Stimulated activated CD4-positive, alpha-beta T cell treated with anti-CD3 and anti-CD28 coated beads, TNF-alpha, amount 100 ng/mL, for 4 hours (primary cell): ENCODE data around the gene TSC22D3.

Experiments
- DNase-seq, 3 experiments: peaks; one replicate each; pipeline ENCODE4 v3.0.0-alpha.2; 2020; ENCODE audit warnings: low read depth in 3 of 3

TSC22D3 gene

GRCh38 chrX:107730991-107731766 is 44.4 kb downstream of the TSC22D3 start:
- no peak for DNase-seq

GRCh38 chrX:107730298-107730655 is 45.3 kb downstream of the TSC22D3 start:
- no peak for DNase-seq

DNA sequence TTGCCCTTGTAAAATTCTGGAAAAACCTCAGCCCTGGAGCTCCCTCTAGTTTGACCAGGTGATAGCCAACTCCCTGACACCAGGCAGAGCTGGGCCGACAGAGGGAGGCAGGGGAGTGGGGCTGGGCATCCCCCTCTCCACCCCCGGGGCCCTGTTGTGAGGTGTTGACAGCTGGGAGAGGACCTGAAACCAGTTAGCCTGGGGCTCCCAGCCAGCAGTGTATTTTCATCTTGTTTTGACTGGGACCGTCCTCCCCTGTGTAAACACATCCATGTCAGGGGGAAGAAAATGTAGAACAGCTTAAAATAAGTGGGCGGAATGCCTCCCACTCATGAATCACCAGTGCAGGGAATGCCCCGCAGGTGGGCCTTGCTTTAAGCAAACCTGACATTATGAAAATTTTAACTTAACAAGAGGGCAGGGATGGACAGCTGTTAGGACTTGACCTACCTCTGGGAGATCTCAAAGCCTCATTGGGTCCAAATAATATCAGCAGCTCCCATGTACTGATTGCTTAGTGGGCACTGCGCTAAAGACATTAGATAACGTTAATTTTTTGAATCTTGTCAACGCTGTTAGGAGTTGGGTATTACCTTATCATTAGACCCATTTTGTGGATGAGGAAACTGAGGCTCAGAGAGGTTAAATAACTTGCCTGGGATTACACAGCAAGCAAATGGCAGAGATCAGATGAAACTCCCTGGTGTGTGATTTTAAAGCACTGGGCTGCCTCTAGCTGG is 45.9 kb downstream of the TSC22D3 start:
- DNase-seq = no peak

GRCh38 chrX:107728371-107729099 is 47.1 kb downstream of the TSC22D3 start:
- DNase-seq = no peak

DNA sequence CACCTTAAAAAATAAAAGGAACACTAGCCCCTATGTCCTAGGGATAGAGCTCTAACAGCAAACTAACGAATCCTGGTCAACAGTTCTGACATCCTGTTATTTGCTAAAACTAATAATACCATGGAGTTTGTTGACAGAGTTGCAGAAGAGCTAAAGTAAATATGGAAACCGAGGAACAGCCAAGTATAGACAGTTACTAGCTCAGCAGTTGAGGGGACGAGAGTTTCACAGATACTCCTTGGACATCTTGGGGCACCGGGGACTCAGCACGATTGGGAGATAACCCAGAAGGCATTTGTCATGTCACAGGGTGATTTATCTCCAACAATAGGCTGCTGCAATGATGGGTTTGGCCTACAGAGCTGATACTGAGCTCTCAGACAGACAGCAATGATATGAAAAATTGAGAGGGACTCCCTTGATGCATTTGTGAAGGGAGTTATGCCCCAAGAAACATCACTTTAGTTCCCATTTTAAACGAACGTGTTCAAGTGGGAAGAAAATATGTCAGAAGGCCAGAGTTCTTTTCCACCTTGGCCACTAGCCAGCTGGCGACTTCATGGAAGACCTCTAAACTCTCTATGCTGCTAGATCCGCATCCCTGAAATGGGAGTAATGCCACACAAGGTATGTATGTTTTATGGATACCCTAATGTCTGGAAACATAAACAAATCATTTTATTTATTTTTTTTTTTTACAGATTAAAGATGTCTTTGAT is 48.6 kb downstream of the TSC22D3 start:
- DNase-seq = no peak

- DNase-seq = no peak
Measured at GRCh38 chrX:107725761-107726555, 49.6 kb downstream of the TSC22D3 start.

DNA sequence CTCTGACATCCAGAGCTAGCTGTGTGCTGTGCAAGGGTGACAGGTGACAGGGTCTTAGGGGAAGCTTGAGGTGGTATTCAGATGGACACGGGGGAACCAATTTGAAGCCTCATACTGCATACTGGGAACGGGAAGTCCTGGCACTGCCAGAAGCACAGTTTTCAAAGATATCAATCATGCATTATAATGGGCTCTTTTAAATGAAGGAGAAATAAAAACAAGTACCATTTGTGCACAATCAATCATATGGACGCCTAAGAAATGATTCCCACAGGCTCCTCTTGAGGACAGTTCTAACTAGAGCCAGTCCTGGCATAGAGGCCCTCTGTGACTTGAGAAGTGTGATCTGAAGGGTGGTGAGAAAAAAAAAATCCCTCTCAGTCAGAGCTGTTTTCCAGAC is 50.9 kb downstream of the TSC22D3 start:
- no peak for DNase-seq

DNA sequence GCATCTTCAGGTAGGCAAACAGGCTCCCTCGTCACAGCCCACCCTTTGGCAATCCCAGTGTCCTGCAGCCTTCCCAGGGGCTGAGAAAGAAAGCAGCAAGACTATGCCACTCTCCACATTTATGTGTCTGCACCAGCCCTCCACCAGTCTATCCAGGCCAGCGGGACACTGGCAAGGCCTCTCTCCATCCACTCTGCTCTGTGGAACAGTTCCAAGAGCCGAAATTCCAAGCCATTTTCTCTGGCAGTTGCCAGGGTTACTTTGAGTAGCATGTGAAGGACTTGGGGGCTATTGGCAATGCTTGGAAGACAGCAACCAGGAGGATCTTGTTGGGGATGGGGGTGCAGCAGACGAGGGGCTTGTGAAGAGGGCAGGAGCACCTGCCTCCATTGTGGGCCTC is 52.1 kb downstream of the TSC22D3 start:
- DNase-seq = no peak

DNA sequence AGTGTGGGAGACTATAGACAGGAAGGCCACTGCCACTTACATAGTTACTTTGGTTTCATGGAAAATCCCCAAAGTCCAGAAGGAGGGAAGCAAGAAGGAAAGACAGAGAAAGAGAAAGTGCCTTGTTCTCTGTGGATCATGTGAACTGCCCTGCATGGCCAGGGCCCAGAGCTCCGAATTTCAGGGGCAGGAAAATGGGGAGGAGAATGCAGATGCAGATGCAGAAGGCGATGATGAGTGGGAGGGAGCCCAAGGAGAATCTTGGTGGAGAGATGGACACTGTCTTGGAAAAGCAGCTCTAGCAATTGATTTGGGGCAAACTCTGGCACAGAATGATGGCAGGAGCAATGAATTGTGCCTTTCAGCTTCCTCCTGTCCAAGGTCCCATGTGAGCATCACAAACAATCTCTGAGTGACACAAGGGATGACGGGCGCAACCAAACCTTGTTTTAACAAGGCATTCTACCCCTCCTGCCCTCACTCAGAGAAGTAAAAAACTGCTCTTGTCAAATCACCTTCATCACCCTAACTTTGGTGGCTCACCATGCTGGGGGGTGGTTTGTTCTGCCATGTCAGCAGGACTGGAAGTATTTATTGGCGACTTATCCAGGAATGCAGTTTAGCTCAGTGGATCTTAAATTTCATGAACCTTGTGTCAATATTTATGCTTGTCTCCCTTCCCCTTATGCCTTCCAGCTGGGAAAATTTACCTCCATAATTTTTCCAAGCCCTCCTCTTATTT is 53.5 kb downstream of the TSC22D3 start:
- DNase-seq = no peak

- DNase-seq = no peak
Measured at GRCh38 chrX:107721318-107721717, 54.3 kb downstream of the TSC22D3 start.

GRCh38 chrX:107718156-107718621 is 57.4 kb downstream of the TSC22D3 start:
- DNase-seq = peak; percentile 22 to 54 (median 42)

GRCh38 chrX:107716816-107717700 is 58.5 kb downstream of the TSC22D3 start:
- DNase-seq = peak; percentile 31 to 69 (median 66)

DNA sequence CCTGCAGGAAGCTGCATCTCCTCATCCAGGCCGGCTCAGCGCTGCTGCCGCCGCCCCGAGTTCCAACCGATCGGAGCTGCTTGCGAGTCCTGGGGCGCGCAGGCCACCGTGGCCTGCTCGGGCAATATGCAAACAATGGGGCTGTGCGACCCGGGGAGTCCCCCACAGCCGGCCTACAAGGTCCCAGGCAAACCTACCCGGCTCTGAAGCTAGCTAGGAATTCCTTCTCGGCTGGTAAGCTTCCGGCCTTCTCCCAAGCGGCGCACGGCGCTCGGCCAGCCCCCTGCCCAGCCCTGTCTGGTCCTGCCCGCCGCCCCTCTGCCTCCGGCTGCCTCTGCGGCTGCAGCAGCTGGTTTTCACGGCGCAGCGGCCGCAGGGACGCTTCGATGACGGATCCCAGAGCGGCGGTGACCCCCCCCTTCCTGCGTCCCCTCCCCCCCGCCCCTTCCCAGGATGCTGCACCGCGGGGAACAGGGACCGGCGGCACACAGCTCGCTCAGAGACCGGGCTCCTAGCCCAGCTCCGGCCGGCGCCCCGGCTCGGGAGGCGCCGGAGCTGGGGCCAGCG is 59.4 kb downstream of the TSC22D3 start:
- peak in 1 of 3 experiments; percentile 9 for DNase-seq

DNA sequence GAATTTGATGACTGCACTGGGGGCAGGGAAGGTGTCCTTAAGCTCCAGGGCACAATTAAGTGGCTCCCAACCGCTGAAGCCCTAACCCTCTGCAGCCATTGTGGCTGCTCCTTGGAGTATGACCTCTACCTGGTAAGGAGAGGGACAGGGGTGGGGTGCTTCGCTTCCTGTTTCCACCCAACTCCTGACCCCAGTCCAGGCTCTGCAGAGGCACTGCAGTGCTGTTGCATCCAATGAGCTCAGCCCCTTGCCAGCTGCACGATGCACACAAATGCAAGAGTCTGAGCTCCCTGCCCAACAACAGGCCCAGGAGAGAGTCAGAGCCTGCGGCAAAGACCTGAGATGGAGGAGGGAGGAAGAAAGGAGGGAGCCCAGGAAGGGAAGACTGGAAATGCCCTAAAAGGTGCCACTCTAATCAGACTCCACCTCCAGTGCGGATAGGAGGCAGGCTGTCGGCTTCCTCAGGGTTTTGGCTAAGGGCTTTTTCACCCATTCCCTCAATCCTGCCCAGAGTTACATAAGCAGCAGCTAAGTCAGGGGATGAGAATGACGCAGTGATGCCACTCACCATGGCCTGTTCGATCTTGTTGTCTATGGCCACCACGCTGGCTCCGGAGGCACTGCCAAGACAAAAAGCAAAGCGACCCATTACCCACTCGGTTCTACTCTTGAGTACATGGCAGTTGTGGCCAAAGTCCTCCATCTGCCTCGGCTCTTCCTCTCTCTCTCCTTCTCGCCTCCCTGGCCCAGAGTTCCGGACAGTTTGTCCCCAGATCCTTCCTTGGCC is 60.1 kb downstream of the TSC22D3 start:
- no peak for DNase-seq

- no peak for DNase-seq
Measured at GRCh38 chrX:107714206-107714891, 61.2 kb downstream of the TSC22D3 start.

GRCh38 chrX:107713543-107714205 is 61.9 kb downstream of the TSC22D3 start:
- no peak for DNase-seq

DNA sequence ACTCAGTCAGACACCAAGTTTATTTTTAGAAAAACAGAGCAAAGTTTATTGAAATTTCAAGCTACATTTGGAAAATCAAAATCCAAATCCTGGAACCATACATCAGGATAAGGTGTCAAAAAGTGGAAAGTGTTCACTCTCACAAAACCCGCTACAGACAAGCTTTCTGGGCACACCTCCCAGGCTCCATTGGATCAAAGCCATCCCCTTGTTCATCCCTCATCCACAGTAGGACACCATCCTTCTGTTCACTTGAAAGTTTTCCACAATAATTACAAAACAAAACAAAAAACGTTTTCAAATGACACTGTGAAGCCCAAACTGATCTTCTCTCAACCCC is 62.4 kb downstream of the TSC22D3 start:
- DNase-seq = no peak
